Islet precursor cell (in vitro differentiated cells): ENCODE data around the gene PLEKHG2.
A peak's percentile ranks its signal among the peaks of the same experiment; 100 is the strongest.
"Not testable (repeated sequence)": the region's sequence is repeated elsewhere in the genome, so short reads cannot be mapped to it uniquely, and the experiment has no call there.

ENCODE experiments used
- DNase-seq: peaks from one replicate; pipeline ENCODE4 v3.0.0-alpha.2; 2018

PLEKHG2 gene, protein sequence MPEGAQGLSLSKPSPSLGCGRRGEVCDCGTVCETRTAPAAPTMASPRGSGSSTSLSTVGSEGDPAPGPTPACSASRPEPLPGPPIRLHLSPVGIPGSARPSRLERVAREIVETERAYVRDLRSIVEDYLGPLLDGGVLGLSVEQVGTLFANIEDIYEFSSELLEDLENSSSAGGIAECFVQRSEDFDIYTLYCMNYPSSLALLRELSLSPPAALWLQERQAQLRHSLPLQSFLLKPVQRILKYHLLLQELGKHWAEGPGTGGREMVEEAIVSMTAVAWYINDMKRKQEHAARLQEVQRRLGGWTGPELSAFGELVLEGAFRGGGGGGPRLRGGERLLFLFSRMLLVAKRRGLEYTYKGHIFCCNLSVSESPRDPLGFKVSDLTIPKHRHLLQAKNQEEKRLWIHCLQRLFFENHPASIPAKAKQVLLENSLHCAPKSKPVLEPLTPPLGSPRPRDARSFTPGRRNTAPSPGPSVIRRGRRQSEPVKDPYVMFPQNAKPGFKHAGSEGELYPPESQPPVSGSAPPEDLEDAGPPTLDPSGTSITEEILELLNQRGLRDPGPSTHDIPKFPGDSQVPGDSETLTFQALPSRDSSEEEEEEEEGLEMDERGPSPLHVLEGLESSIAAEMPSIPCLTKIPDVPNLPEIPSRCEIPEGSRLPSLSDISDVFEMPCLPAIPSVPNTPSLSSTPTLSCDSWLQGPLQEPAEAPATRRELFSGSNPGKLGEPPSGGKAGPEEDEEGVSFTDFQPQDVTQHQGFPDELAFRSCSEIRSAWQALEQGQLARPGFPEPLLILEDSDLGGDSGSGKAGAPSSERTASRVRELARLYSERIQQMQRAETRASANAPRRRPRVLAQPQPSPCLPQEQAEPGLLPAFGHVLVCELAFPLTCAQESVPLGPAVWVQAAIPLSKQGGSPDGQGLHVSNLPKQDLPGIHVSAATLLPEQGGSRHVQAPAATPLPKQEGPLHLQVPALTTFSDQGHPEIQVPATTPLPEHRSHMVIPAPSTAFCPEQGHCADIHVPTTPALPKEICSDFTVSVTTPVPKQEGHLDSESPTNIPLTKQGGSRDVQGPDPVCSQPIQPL (N-terminal part only)

GRCh38 chr19:39412100-39412866 is at the start of gene PLEKHG2:
PLEKHG2 (plus strand) TSS chr19:39412669; CDS start chr19:39414087, 1,418 bp downstream.
- DNase-seq, result peak; percentile 99

DNA sequence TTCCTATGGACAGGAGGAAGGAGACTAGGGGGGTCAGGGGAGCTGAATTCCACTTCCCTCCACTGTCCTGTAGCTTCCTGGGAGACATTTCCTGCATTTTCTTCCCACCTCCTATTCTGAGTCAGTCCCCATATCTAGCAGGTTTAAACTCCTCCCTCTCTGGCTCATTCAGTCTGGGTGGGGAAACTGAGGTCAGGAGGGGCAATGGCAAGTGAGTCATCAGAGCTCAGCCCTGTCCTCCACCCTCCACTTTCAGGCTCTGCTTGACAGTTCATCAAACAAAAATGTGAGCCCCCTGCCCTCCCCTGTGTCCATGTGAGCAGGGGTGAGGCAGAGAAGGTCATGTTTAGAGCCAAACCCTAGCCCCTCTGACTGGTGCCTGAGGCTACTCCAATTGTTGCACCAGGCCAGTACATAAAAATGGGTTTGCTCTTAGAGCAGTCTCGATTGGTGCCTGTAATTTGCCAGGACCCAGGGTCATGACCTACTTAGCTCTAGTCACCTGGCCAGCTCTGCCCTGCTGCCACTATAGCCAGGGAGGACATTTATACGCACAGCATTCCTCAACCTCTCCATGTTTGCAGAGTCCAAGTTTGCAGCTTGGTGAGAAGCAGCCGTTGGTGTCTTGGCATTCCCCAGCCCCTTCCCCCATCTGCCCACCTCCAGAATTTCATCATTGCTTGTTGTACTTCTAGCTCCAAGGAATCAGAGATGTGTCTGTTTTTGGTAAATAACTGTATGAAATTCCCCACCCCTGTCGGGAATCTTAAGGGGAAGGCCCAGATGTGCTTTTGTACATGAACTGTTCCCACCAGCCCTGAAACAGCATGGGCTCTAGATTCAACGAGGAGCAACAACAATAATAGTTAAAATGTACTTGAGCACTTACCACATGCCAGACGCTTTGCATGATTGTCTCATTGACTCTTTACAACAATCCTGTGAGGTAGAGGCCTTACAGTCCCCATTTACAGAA is 49.5 kb upstream of the PLEKHG2 start:
- peak; percentile 69 for DNase-seq

- DNase-seq, result no peak
Observed at GRCh38 chr19:39363901-39364457, 48.5 kb upstream of the PLEKHG2 start.

- DNase-seq, result no peak
Observed at GRCh38 chr19:39365531-39365930, 46.9 kb upstream of the PLEKHG2 start.

DNA sequence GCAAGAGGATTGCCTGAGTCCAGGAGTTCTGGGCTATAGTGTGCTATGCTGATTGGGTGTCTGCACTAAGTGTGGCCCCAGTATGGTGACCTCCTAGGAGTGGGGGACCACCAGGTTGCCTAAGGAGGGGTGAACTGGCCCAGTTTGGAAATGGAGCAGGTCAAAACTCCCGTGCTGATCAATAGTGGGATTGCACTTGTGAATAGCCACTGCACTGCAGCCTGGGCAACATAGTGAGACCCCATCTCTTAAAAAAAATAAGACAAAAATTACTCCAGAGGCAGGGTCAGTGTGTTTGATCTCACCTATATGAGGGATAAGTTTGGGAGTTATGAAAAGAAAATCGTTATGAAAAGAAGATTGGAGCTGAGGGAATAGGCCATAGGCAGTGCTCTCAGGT is 43.3 kb upstream of the PLEKHG2 start:
- no peak for DNase-seq

GRCh38 chr19:39370735-39371134 is 41.7 kb upstream of the PLEKHG2 start:
- no peak for DNase-seq

GRCh38 chr19:39372047-39372802 is 40.2 kb upstream of the PLEKHG2 start:
- no peak for DNase-seq

DNA sequence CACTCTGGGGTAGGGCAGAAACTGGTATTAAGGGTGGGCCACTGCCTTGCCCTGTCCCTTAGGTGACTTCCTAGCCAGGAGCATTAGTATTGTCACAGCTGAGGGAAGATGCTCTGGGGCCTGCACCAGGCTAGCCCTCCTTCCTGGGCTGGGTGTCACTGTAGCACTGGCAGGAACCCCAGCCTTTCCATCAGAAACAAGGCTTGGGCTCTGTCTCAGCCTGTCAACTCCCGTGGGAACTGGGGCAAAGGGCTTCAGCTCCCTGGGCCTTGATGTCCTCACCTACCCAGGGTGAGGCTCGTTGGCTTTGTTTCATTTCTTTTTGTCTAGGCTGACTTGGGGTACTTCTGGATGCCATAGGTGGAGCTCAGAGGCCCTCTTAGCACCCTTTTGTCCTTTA is 39.5 kb upstream of the PLEKHG2 start:
- no peak for DNase-seq

GRCh38 chr19:39375929-39376328 is 36.5 kb upstream of the PLEKHG2 start:
- DNase-seq, result no peak

GRCh38 chr19:39377373-39378362 is 34.8 kb upstream of the PLEKHG2 start:
- no peak for DNase-seq

- not testable (repeated sequence) for DNase-seq
Observed at GRCh38 chr19:39379366-39379765, 33.1 kb upstream of the PLEKHG2 start.

DNA sequence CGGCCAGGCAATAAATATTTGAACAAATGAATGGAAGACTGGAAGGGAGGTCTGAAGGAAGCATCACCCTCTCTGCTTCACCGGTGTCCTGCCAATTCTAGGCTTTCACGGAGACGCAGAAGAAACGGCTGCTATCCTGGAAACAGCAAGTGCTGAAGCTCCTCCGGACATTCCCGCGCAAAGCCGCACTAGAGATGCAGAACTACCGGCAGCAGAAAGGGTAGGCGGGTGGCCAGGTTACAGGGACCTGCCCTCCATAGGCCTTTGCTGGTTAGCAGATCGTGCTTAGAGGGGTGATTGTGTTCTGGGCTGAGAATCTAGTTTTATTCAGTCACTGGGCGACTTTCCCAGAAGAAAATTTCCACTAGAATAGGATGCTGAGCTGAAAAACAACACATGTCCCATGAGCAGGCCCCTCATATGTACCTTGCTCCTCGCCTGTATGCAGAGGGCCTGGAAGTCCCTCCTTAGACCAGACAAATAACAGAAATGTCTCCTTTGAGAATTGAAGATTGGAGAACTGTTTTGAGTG is 32.5 kb upstream of the PLEKHG2 start:
- DNase-seq, result no peak

DNA sequence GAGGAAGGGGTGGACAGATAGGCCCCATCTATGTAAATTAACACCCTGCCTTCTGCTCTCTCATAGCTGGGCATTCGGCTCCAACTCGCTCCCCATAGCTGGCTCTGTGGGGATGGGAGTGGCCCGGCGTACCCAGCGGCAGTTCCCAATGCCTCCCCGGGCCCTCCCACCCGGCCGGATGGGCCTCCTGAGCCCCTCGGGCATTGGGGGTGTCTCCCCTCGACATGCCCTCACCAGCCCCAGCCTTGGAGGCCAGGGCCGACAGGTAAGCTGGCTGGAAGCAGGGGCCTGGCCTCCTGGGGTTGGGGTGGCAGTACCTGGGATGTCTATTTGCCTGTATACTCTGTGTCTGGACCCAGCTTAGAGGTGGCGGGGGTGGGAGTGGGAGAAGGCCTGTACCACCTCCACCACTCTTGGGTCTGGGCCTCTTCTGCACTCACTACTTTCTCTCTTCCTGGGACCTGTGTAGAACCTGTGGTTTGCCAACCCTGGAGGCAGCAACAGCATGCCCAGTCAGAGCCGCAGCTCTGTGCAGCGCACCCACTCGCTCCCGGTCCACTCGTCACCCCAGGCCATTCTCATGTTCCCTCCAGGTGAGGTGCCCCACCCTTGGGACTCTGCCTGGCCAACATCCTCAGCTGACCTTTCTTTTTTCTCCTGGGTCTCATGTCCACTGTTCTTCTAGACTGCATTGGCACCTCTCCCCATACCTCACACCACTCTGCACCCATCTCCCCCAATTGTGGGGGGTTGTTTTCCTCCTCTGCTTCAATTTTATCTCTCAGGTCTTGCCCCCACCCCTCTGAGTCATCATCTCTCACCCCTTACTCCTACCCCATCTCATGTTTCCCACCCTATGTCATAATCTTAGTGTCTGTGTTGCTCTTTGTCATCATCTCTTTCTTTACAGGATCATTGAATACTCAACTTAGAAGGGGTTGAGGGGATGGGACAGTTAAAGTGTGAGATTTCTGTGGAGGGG is 31.7 kb upstream of the PLEKHG2 start:
- no peak for DNase-seq

GRCh38 chr19:39381910-39382611 is 30.4 kb upstream of the PLEKHG2 start:
- no peak for DNase-seq

- DNase-seq, result no peak
Observed at GRCh38 chr19:39382991-39383828, 29.3 kb upstream of the PLEKHG2 start.
